ELF-1 (cell line): Measurements from ENCODE around the gene VPS4A.

ENCODE experiments used
- DNase-seq: peaks from one replicate; pipeline ENCODE4 v3.0.0-alpha.2; 2016; ENCODE audit warnings: low read depth, low spot score

The VPS4A gene

GRCh38 chr16:69365901-69366300, 54.8 kb downstream of the VPS4A start:
- DNase-seq, result no peak

GRCh38 chr16:69366431-69366830, 55.3 kb downstream of the VPS4A start:
- DNase-seq, result no peak

GRCh38 chr16:69367980-69368379, 56.8 kb downstream of the VPS4A start:
- DNase-seq, result peak; percentile 47

GRCh38 chr16:69368866-69369265, 57.7 kb downstream of the VPS4A start:
- DNase-seq, result no peak

GRCh38 chr16:69371564-69371963, 60.4 kb downstream of the VPS4A start:
- no peak for DNase-seq

- peak; percentile 42 for DNase-seq
Observed at GRCh38 chr16:69373019-69373418, 61.9 kb downstream of the VPS4A start.
